Transverse colon (tissue), 4 donors: ENCODE data around the gene THSD4. TPM values are rescaled to one million over a fixed set of nuclear protein-coding genes. Genes with fewer than 3 reads are reported as not detected.
A peak's percentile ranks its signal among the peaks of the same experiment; 100 is the strongest.

ENCODE experiments used
- DNase-seq: peaks from one replicate; pipeline ENCODE4 v3.0.0-alpha.2; 2019
- H3K27ac ChIP-seq, 4 donors: fragments of 200-600 bp; sonication (generic); 2 replicates each; pipeline ENCODE4 v1.5.1; 2016 to 2018; ENCODE audit warnings: inconsistent platforms in 4 of 4
- H3K27me3 ChIP-seq: fragments of 200-600 bp; sonication (generic); 2 replicates; pipeline ENCODE4 v1.5.1; 2017; ENCODE audit warnings: inconsistent platforms
- H3K36me3 ChIP-seq, 4 donors: fragments of 200-600 bp; sonication (generic); 2 replicates each; pipeline ENCODE4 v1.5.1; 2017 to 2019; ENCODE audit warnings: inconsistent platforms in 4 of 4
- H3K4me1 ChIP-seq, 4 donors: fragments of 200-600 bp; sonication (generic); 2 replicates each; pipeline ENCODE4 v1.5.1; 2017 to 2020; ENCODE audit warnings: inconsistent platforms in 4 of 4
- H3K4me3 ChIP-seq, 4 donors: fragments of 200-600 bp; sonication (generic); 1 replicate in 1 of 4; 2 replicates in 3 of 4; pipeline versions ENCODE4 v1.5.1 to v1.6.1; 2017 to 2019; ENCODE audit warnings: inconsistent platforms in 4 of 4
- H3K9me3 ChIP-seq, 2 donors: fragments of 200-600 bp; sonication (generic); 2 replicates each; pipeline ENCODE4 v1.5.1; 2017 to 2019; ENCODE audit warnings: inconsistent platforms in 2 of 2
- CTCF ChIP-seq, 5 experiments: fragments of 200-600 bp in 3 of 5; fragments of 450-650 bp in 2 of 5; sonication (generic) in 3 of 5; IDR thresholded peaks; 1 replicate in 2 of 5; 2 replicates in 3 of 5; pipeline ENCODE4 v1.5.1; 2016 to 2017; ENCODE audit warnings: antibody characterized with exemption in 5 of 5, inconsistent platforms in 3 of 5, mild to moderate bottlenecking in 2 of 5, moderate library complexity in 1 of 5
- EP300 ChIP-seq: sonication (generic); formaldehyde crosslinking; IDR thresholded peaks from one replicate; pipeline ENCODE4 v1.6.1; 2017; ENCODE audit warnings: antibody characterized with exemption, low read depth
- POLR2A ChIP-seq: fragments of 450-650 bp; IDR thresholded peaks from one replicate; pipeline ENCODE4 v1.6.1; 2016; ENCODE audit warnings: antibody characterized with exemption, mild to moderate bottlenecking, moderate library complexity
- POLR2AphosphoS5 ChIP-seq, 3 donors: sonication (generic); formaldehyde crosslinking; IDR thresholded peaks; one replicate each; pipeline ENCODE4 v1.6.1; 2016; ENCODE audit warnings: antibody characterized with exemption in 3 of 3
- WGBS, 2 donors: methylation state at CpG; one replicate each; pipeline ENCODE4 v1.1.5; 2018; ENCODE audit warnings: low coverage in 1 of 2; 5-methylcytosine and 5-hydroxymethylcytosine counted together
- in situ Hi-C, 4 donors: fragments of 200-750 bp; cut with MboI; loops; one replicate each; pipeline versions ENCODE4 v1.15.0 to v1.15.1; 2017; ENCODE audit warnings: low sequenced_read_pairs in 3 of 4, low pct_ligation_motif_present in 1 of 4, low pct_unique_long_range_greater_than_20kb in 1 of 4
- intact Hi-C: fragments of 100-400 bp; cut with DNase I; formaldehyde crosslinking; loops from one replicate; pipeline ENCODE4 v1.15.1; 2023; ENCODE audit warnings: low total_unique reads
- total RNA-seq, 4 donors: library from RNA; depleted of rRNA; stranded (reverse); fragments of >200 nt; gene quantifications; one replicate each; pipeline ENCODE4 v1.1.0, GENCODE V29; 2016

THSD4 gene
- total RNA-seq, 4 donors from 2014 or later, result 13.3 to 57.2 (median 47.4) TPM

DNA sequence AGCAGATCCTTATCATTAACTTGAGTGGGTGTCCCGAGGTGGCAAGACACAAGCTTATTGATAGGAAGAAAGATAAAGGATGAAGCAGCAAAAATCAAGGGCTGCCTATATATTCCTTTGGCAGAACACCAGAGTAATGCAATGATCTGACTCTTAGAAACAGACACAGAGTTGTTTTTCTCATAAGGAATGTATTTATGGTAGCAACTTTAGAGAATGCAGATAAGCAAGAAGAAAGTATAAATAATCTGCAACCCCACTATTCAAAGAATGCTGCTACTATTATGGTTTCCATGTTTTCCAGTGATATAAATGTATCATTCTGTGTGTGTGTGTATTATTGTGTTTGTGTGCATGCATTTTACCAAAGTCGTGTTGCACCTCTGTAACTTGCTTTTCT, 208.3 kb downstream of the THSD4 start:
- TF ChIP-seq POLR2A (no peak), CTCF (IDR thresholded peaks at IDR 0.05) (no peak), EP300 (no peak), POLR2AphosphoS5 (IDR thresholded peaks at IDR 0.05) (no peak)
- in situ Hi-C loops, result no loop called here
- 58 to 64% methylated on average over 1 to 2 of the region's 2 CpGs for WGBS, 2 donors

DNA sequence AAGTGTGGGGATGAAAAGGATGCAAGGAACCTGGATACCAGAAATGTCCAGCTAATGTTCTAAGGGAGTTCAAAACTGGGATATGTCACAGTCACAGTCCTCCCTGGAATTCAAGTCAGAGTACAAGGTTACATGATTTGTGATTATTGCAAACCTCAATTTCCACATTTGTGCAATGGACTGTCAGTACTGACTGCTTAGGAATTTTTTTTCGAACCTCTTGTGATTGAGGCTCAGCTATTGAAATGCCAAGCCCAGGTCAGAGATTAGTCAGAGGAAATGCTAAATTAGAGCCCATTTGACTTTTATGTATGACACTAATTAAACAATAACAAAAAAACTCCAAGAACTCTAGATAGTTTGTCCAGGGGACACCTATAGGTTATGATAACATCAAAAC, 210.2 kb downstream of the THSD4 start:
- H3K27ac ChIP-seq, result peak overlapping the region in 1 of 4 donors; percentile 10
- H3K4me3 ChIP-seq, result no peak overlapping the region
- peaks cover 14 to 34% (median 18%) of the 10 kb centered on the region in 4 donors for H3K4me1 ChIP-seq
- WGBS, 2 donors, result 50% methylated on average over 1 of the region's 1 CpG
- no peak for DNase-seq
- in situ Hi-C loops, result no loop called here
- H3K27me3 ChIP-seq, result no peaks in the 10 kb centered on the region
- H3K36me3 ChIP-seq, result no peaks in the 10 kb centered on the region
- H3K9me3 ChIP-seq, result no peaks in the 10 kb centered on the region
- TF ChIP-seq POLR2AphosphoS5 (IDR thresholded peaks at IDR 0.05), result no peak
- intact Hi-C loops, result no loop called here

More for the DNA sequence above, 208.3 kb downstream of the THSD4 start:
- Histone ChIP-seq H3K4me1 (peaks cover 0 to 18% (median 6%) of the 10 kb centered on the region in 4 donors), H3K36me3 (no peaks in the 10 kb centered on the region), H3K4me3 (no peak overlapping the region), H3K27ac (no peak overlapping the region), H3K27me3 (no peaks in the 10 kb centered on the region), H3K9me3 (no peaks in the 10 kb centered on the region)
- intact Hi-C loops, result no loop called here
- DNase-seq, result no peak

DNA sequence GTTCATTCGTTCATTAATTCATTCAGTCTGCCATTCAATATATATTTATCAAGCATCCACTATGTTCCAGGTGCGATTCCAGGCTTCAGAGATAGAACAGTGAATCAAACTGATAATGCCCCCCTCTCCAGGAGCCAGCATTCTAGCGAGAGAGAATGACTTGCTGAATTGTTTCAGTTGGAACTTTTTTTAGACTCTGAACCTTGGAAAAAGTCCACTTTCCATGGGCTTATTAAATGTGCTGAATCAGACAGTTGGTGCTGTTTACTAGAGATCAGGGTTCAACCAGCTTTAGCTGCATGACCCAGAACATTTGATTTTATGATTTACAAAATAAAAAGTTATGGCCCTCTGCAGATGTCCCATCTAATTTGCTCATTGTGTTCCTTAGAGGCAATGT, 213.2 kb downstream of the THSD4 start:
- Histone ChIP-seq H3K4me3 (no peak overlapping the region), H3K36me3 (no peaks in the 10 kb centered on the region), H3K4me1 (peaks cover 19 to 49% (median 23%) of the 10 kb centered on the region in 4 donors), H3K27me3 (no peaks in the 10 kb centered on the region), H3K27ac (peak overlapping the region; percentile 80 to 88 (median 86)), H3K9me3 (no peaks in the 10 kb centered on the region)
- WGBS, 2 donors, result 37 to 64% methylated on average over 3 of the region's 3 CpGs
- DNase-seq, result no peak
- intact Hi-C loops, result no loop called here
- TF ChIP-seq POLR2AphosphoS5 (IDR thresholded peaks at IDR 0.05), result peak in 1 of 3 donors; percentile 48
- peak; percentile 21 for TF ChIP-seq EP300
- TF ChIP-seq POLR2A, result no peak
- in situ Hi-C loops, result no loop called here

- in situ Hi-C loops, result no loop called here
- 45 to 68% methylated on average over 7 to 8 of the region's 8 CpGs for WGBS, 2 donors
Measured at GRCh38 chr15:71329041-71329440, 213.8 kb downstream of the THSD4 start.

More at GRCh38 chr15:71329041-71329440, 213.8 kb downstream of the THSD4 start:
- peaks cover 19 to 51% (median 23%) of the 10 kb centered on the region in 4 donors for H3K4me1 ChIP-seq
- no peaks in the 10 kb centered on the region for H3K9me3 ChIP-seq
- peak; percentile 25 for DNase-seq
- H3K36me3 ChIP-seq, result no peaks in the 10 kb centered on the region
- no peaks in the 10 kb centered on the region for H3K27me3 ChIP-seq
- no peak overlapping the region for H3K4me3 ChIP-seq
- H3K27ac ChIP-seq, result peak overlapping the region; percentile 80 to 88 (median 86)
- TF ChIP-seq CTCF (IDR thresholded peaks at IDR 0.05) (no peak), POLR2A (no peak), EP300 (no peak), POLR2AphosphoS5 (IDR thresholded peaks at IDR 0.05) (no peak)
- intact Hi-C loops, result no loop called here
